Measurements from ENCODE around the gene PLSCR3. TPM values are rescaled to one million over a fixed set of nuclear protein-coding genes. Genes with fewer than 3 reads are reported as not detected.

The PLSCR3 gene
- total RNA-seq, 1 donor from 2014 or later, result 9.0 TPM

DNA sequence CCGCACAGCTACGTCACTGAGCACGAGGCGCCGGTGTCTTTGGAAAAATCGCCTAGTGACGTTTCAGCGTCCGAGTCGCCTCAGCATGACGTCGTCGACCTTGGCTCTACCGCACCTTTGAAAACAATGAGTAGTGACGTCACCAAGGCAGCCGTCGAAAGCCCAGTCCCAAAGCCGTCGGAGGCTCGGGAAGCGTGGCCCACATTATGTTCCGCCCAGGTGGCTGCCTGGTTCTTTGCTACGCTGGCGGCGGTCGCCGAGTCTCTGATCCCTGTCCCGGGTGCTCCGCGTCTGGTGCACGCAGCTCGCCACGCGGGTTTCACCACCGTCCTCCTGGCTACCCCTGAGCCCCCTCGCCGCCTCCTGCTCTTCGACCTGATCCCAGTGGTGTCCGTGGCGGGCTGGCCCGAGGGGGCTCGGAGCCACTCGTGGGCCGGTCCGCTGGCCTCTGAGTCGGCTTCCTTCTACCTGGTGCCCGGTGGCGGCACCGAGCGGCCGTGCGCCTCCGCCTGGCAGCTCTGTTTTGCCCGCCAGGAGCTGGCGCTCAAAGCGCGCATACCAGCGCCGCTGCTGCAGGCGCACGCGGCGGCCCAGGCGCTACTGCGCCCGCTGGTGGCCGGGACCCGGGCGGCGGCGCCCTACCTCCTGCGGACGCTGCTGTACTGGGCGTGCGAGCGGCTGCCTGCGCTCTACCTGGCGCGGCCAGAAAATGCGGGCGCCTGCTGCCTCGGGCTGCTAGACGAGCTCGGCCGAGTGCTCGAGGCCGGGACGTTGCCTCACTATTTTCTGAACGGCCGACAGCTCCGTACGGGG is 42.4 kb upstream of the PLSCR3 start:
- H3K4me3 ChIP-seq (ENCODE audit: low read depth, low read length), result peak overlapping the region; percentile 57
- TF ChIP-seq, protein P1, sequence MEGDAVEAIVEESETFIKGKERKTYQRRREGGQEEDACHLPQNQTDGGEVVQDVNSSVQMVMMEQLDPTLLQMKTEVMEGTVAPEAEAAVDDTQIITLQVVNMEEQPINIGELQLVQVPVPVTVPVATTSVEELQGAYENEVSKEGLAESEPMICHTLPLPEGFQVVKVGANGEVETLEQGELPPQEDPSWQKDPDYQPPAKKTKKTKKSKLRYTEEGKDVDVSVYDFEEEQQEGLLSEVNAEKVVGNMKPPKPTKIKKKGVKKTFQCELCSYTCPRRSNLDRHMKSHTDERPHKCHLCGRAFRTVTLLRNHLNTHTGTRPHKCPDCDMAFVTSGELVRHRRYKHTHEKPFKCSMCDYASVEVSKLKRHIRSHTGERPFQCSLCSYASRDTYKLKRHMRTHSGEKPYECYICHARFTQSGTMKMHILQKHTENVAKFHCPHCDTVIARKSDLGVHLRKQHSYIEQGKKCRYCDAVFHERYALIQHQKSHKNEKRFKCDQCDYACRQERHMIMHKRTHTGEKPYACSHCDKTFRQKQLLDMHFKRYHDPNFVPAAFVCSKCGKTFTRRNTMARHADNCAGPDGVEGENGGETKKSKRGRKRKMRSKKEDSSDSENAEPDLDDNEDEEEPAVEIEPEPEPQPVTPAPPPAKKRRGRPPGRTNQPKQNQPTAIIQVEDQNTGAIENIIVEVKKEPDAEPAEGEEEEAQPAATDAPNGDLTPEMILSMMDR (IDR thresholded peaks at IDR 0.05; ENCODE audit: insufficient read depth, low read length, severe bottlenecking), result peak; percentile 87
- no peaks in the 10 kb centered on the region for H3K36me3 ChIP-seq (ENCODE audit: control insufficient read depth, insufficient read depth, low read length)
- FAIRE-seq (no peak), DNase-seq (ENCODE audit: low read depth) (peak; percentile 76)
- no peaks in the 10 kb centered on the region for H3K27me3 ChIP-seq (ENCODE audit: control insufficient read depth, insufficient read depth, low read length)

DNA sequence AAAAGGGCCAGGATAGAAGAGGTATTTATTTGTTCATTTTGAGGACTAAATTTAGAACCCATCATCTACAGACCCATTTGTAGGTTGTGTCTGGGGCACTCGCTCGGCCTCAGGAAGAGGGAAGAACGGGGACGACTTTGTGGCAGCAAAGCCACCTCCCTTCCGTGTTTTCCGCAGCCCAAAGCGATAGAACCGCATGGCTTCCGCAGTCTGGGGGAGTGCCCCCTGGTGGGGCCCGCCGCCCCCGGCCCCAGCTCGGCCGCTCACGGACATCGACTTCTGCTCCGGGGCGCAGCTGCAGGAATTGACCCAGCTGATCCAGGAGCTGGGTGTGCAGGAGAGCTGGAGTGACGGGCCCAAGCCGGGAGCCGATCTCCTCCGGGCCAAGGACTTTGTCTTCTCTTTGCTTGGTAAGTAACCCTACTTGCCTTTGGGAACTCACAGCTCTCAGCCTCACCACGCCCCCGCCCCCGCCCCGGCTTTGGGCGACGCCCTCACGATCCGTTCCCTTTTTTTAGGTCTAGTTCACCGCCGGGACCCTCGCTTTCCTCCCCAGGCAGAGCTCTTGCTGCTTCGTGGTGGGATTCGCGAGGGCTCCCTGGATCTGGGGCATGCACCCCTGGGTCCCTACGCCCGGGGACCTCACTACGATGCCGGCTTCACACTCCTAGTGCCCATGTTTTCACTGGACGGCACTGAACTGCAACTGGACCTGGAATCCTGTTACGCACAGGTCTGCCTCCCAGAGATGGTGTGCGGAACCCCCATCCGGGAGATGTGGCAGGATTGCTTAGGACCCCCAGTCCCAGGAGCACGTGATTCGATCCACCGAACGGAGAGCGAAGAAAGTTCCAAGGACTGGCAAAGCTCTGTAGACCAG is 41.6 kb upstream of the PLSCR3 start:
- H3K36me3 ChIP-seq (ENCODE audit: control insufficient read depth, insufficient read depth, low read length), result no peaks in the 10 kb centered on the region
- no peaks in the 10 kb centered on the region for H3K27me3 ChIP-seq (ENCODE audit: control insufficient read depth, insufficient read depth, low read length)
- no peak for FAIRE-seq
- peak; percentile 39 for DNase-seq (ENCODE audit: low read depth)
- TF ChIP-seq, protein P1 (IDR thresholded peaks at IDR 0.05; ENCODE audit: insufficient read depth, low read length, severe bottlenecking), result peak; percentile 49
- H3K4me3 ChIP-seq (ENCODE audit: low read depth, low read length), result peak overlapping the region; percentile 57

DNA sequence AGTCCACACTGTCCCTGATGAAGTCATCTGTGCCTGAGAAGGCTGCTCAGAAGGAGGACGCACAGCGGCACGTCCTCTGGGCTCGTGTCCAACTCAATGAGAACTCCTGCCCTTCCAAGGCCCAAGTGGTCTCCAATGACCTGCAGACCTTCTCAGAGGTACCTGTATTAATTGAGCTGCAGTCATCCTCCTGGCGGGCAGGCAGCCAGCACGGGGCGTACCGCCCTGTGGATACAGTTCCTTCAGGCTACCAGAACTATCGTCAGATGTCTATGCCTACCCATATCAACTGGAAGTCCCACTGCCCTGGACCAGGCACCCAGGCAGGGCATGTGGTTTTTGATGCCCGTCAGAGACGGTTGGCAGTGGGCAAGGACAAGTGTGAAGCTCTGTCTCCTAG is 38.0 kb upstream of the PLSCR3 start:
- Histone ChIP-seq H3K36me3 (ENCODE audit: control insufficient read depth, insufficient read depth, low read length) (no peaks in the 10 kb centered on the region), H3K27me3 (ENCODE audit: control insufficient read depth, insufficient read depth, low read length) (no peaks in the 10 kb centered on the region), H3K4me3 (ENCODE audit: low read depth, low read length) (no peak overlapping the region)
- DNase-seq (ENCODE audit: low read depth) (no peak), FAIRE-seq (no peak)
- TF ChIP-seq, protein P1 (IDR thresholded peaks at IDR 0.05; ENCODE audit: insufficient read depth, low read length, severe bottlenecking), result no peak

DNA sequence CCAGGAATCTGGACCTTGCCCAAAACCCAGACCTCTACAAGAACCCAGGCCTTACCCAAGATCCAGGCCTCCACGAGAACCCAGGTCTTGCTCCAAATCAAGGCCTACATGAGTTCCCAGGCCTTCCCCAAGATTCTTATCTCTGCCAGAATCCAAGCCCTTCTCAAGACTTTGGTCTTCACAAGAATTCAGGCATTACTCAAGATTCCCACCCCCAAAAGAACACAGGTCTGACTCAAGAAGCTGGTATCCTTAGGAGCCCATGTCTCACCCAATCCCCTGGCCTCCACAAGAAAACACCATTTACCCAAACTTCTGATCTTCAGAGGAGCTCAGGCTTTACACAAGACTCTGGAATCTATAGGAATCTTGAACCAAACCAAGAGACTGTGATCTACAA is 36.9 kb upstream of the PLSCR3 start:
- TF ChIP-seq, protein P1 (IDR thresholded peaks at IDR 0.05; ENCODE audit: insufficient read depth, low read length, severe bottlenecking), result no peak
- H3K4me3 ChIP-seq (ENCODE audit: low read depth, low read length), result no peak overlapping the region
- FAIRE-seq, result no peak
- H3K27me3 ChIP-seq (ENCODE audit: control insufficient read depth, insufficient read depth, low read length), result no peaks in the 10 kb centered on the region
- no peaks in the 10 kb centered on the region for H3K36me3 ChIP-seq (ENCODE audit: control insufficient read depth, insufficient read depth, low read length)
- DNase-seq (ENCODE audit: low read depth), result no peak

DNA sequence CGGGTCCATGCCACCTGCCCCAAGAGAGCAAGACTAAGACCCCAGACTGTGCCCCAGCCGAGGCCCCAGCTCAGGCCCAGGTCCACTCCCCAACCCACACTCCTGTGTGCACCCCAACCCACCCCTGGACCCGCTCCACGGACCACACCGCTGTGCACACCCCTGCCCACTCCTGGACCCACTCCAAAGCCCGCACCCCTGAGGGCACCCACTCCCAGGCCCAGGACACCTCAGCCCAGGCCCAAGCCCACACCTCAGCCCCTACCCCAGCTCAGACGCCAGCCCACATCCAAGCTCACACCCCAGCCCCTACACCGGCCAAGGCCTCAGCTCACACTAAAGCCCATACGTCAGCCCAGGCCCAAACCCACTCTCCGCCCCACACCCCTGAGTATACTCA is 35.4 kb upstream of the PLSCR3 start:
- no peak overlapping the region for H3K4me3 ChIP-seq (ENCODE audit: low read depth, low read length)
- TF ChIP-seq, protein P1 (IDR thresholded peaks at IDR 0.05; ENCODE audit: insufficient read depth, low read length, severe bottlenecking), result no peak
- no peaks in the 10 kb centered on the region for H3K27me3 ChIP-seq (ENCODE audit: control insufficient read depth, insufficient read depth, low read length)
- no peak for FAIRE-seq
- DNase-seq (ENCODE audit: low read depth), result no peak
- H3K36me3 ChIP-seq (ENCODE audit: control insufficient read depth, insufficient read depth, low read length), result no peaks in the 10 kb centered on the region
